ENCODE results near the gene MME.

DNA sequence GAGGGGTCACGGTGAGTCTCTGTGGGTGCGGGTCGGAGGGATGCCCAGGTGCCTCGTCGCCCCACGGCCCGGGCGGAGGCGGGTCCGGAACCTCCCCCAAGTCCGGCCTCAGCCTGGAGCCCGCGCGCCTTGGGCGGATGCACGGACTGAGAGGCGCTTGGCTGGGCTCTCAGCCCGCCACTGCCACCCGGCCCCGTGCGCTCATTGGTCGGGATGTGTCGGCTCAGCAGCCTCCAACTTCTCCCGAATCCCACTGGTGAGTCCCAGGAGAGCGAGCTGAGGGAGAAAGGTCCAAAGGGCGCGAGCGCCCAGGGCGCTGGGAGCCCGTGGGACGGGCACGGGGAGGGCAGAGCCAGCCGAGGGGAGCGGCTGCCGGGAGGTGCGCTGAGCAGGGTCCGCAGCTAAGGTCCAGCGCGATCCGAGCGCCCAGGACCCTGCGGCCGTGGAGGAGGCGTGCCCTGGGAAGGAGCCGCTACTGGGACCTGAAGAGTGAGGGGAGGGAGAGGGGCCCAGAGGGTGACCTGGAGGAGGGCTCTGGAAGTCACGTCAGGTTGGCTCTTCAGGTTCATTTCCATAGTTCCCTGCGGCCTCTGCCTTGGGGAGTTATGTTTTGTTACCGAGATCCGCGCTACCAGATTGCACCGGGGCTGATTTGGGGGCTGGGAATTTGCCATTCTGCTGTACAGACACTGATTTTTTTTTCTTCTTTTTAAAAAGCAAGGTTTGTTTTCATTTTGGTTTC, at the start of gene MME:
- TF ChIP-seq, protein P1, sequence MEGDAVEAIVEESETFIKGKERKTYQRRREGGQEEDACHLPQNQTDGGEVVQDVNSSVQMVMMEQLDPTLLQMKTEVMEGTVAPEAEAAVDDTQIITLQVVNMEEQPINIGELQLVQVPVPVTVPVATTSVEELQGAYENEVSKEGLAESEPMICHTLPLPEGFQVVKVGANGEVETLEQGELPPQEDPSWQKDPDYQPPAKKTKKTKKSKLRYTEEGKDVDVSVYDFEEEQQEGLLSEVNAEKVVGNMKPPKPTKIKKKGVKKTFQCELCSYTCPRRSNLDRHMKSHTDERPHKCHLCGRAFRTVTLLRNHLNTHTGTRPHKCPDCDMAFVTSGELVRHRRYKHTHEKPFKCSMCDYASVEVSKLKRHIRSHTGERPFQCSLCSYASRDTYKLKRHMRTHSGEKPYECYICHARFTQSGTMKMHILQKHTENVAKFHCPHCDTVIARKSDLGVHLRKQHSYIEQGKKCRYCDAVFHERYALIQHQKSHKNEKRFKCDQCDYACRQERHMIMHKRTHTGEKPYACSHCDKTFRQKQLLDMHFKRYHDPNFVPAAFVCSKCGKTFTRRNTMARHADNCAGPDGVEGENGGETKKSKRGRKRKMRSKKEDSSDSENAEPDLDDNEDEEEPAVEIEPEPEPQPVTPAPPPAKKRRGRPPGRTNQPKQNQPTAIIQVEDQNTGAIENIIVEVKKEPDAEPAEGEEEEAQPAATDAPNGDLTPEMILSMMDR (IDR thresholded peaks at IDR 0.05): no peak
- TF ChIP-seq POLR2A (IDR thresholded peaks at IDR 0.05): no peak

All from body of pancreas (tissue), 4 donors.